ENCODE measurements around the gene TECPR1. TPM values are rescaled to one million over a fixed set of nuclear protein-coding genes. Genes with fewer than 3 reads are reported as not detected.

Gene TECPR1
- total and polyA plus RNA-seq, 2 experiments from 2014 or later = 19.2 to 24.4 TPM

- no peak overlapping the region for H3K27ac ChIP-seq
- TF ChIP-seq, protein P1, sequence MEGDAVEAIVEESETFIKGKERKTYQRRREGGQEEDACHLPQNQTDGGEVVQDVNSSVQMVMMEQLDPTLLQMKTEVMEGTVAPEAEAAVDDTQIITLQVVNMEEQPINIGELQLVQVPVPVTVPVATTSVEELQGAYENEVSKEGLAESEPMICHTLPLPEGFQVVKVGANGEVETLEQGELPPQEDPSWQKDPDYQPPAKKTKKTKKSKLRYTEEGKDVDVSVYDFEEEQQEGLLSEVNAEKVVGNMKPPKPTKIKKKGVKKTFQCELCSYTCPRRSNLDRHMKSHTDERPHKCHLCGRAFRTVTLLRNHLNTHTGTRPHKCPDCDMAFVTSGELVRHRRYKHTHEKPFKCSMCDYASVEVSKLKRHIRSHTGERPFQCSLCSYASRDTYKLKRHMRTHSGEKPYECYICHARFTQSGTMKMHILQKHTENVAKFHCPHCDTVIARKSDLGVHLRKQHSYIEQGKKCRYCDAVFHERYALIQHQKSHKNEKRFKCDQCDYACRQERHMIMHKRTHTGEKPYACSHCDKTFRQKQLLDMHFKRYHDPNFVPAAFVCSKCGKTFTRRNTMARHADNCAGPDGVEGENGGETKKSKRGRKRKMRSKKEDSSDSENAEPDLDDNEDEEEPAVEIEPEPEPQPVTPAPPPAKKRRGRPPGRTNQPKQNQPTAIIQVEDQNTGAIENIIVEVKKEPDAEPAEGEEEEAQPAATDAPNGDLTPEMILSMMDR (IDR thresholded peaks at IDR 0.05; ENCODE audit: low read depth, low read length) = no peak
- H3K4me3 ChIP-seq = no peak overlapping the region
Observed at GRCh38 chr7:98187138-98187502, 64.9 kb downstream of the TECPR1 start.

GRCh38 chr7:98186452-98187137 is 65.4 kb downstream of the TECPR1 start:
- Histone ChIP-seq H3K36me3 (peaks cover 3% of the 10 kb centered on the region), H3K27ac (no peak overlapping the region), H3K4me1 (ENCODE audit: low read depth) (no peaks in the 10 kb centered on the region), H3K9me3 (ENCODE audit: low read depth) (no peaks in the 10 kb centered on the region), H3K27me3 (no peaks in the 10 kb centered on the region), H3K4me3 (no peak overlapping the region)
- DNase-seq (ENCODE audit: low read depth in 1 of 2, low spot score in 1 of 2) = peak in 1 of 2 donors; percentile 61
- TF ChIP-seq, protein P1 (IDR thresholded peaks at IDR 0.05; ENCODE audit: low read depth, low read length) = no peak

More at GRCh38 chr7:98187138-98187502, 64.9 kb downstream of the TECPR1 start:
- peaks cover 4% of the 10 kb centered on the region for H3K36me3 ChIP-seq
- H3K9me3 ChIP-seq (ENCODE audit: low read depth) = no peaks in the 10 kb centered on the region
- no peaks in the 10 kb centered on the region for H3K4me1 ChIP-seq (ENCODE audit: low read depth)
- DNase-seq (ENCODE audit: low read depth in 1 of 2, low spot score in 1 of 2) = no peak
- H3K27me3 ChIP-seq = no peaks in the 10 kb centered on the region

DNA sequence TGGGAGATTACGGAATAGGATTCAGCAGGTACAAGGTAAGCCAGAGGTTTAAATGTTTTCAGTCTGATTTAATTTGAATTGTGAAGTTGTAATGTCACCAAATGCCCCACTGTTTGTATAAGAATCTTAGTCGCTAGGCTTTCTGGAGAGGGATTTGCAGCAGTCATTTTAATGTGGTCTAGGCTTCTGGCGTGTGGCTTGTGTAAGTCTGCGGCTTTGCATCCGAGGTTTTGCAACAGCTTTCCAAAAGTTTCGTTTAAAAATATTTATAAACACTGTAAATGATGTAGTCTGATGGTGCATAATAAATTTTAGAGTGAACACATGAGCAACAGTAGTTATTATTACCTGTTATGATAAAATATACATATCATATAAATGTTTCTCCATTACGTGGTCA is 66.9 kb downstream of the TECPR1 start:
- TF ChIP-seq, protein P1 (IDR thresholded peaks at IDR 0.05; ENCODE audit: low read depth, low read length) = no peak
- Histone ChIP-seq H3K9me3 (ENCODE audit: low read depth) (no peaks in the 10 kb centered on the region), H3K27ac (no peak overlapping the region), H3K27me3 (no peaks in the 10 kb centered on the region), H3K4me3 (no peak overlapping the region), H3K4me1 (ENCODE audit: low read depth) (no peaks in the 10 kb centered on the region), H3K36me3 (peaks cover 3% of the 10 kb centered on the region)
- DNase-seq (ENCODE audit: low read depth in 1 of 2, low spot score in 1 of 2) = no peak

- Histone ChIP-seq H3K9me3 (ENCODE audit: low read depth) (no peaks in the 10 kb centered on the region), H3K4me1 (ENCODE audit: low read depth) (no peaks in the 10 kb centered on the region), H3K4me3 (no peak overlapping the region), H3K27ac (no peak overlapping the region), H3K36me3 (no peaks in the 10 kb centered on the region), H3K27me3 (no peaks in the 10 kb centered on the region)
- no peak for DNase-seq (ENCODE audit: low read depth in 1 of 2, low spot score in 1 of 2)
- TF ChIP-seq, protein P1 (IDR thresholded peaks at IDR 0.05; ENCODE audit: low read depth, low read length) = no peak
Observed at GRCh38 chr7:98180751-98181150, 71.3 kb downstream of the TECPR1 start.

- no peak overlapping the region for H3K27ac ChIP-seq
- H3K36me3 ChIP-seq = no peaks in the 10 kb centered on the region
- H3K9me3 ChIP-seq (ENCODE audit: low read depth) = no peaks in the 10 kb centered on the region
- H3K4me1 ChIP-seq (ENCODE audit: low read depth) = peaks cover 3% of the 10 kb centered on the region
- no peak for DNase-seq (ENCODE audit: low read depth in 1 of 2, low spot score in 1 of 2)
- H3K27me3 ChIP-seq = no peaks in the 10 kb centered on the region
- H3K4me3 ChIP-seq = no peak overlapping the region
- TF ChIP-seq, protein P1 (IDR thresholded peaks at IDR 0.05; ENCODE audit: low read depth, low read length) = no peak
Observed at GRCh38 chr7:98178762-98179490, 73.1 kb downstream of the TECPR1 start.
